NCI-H345 (cell line): ENCODE measurements around the gene DES.

Source experiments
- DNase-seq: peaks from one replicate; lab custom pipeline; 2025; lab: John Stamatoyannopoulos, UW

DES gene

DNA sequence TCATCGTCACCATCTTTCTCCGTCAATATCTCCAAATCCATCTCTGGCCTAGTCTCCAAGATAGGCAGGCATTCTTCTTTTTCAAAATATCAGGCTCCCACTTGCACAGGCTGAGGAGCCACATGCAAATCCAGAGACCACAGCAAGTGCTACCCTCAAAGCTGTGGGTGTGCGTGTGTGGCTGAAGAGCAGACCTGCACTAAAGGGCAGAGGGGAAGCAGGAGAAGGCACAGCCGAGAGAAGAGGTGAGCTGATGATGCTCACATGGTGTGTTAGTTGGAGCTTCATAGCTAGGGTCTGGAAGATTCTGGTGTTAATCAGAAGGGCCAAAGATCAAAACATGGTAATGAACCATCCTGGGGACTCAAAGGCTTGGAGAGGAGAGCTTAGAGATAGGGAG, 20.3 kb downstream of the DES start:
- no peak for DNase-seq

DNA sequence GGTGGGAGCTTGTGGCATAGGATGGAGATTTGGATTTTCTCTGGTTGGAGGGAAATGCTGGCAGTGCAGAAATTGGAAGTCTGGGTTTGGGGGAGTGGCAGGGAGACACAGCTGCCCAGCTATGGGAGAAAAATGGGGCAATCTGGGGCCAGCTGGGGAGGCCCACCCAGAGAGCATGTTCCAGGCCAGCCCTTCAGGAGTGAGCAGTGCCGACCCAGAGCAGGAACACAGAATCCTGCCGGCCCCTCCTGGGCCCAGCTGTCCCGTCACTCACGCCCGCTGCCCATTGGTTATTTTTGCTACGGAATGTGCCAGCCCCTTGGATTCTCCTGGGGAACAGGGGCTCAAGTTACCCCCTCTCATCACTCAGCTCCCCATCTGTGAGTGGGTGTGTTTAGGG, 21.3 kb downstream of the DES start:
- no peak for DNase-seq

DNA sequence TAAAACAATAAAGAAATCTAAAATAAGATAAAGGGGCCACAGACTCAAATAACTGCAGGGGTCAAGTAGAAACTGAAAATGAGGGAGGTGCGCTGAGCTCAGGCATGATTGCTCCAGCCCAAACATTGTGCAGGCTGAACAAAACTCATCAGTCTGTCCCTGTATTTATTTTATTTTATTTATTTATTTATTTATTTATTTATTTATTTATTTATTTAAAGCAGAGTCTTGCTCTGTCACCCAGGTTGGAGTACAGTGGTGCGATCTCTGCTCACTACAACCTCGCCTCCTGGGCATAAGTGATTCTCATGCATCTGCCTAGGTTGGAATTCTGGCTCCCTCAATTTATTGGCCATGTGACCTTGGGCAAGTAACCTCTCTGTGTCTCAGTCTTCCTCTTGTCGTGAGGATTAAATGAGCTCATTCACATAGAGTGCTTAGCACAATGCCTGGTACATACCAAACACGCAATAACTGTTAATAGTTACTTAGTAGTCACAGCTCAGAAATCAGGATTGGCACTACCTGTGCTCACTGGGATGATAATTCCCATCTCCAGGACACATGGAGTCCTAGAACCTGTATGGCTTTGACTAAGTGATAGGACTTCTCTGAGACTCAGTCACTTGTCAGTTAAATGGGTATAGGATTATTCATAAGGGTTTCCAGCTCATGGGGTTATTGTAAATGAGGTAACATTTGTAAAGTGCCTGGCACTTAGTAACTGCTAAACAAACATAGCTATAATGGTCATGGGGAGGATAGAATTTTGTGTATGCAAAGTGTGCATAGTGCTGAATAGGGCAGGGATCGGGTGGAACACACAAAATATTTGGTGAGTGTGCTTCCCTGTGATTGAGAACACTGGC, 22.4 kb downstream of the DES start:
- DNase-seq = no peak

DNA sequence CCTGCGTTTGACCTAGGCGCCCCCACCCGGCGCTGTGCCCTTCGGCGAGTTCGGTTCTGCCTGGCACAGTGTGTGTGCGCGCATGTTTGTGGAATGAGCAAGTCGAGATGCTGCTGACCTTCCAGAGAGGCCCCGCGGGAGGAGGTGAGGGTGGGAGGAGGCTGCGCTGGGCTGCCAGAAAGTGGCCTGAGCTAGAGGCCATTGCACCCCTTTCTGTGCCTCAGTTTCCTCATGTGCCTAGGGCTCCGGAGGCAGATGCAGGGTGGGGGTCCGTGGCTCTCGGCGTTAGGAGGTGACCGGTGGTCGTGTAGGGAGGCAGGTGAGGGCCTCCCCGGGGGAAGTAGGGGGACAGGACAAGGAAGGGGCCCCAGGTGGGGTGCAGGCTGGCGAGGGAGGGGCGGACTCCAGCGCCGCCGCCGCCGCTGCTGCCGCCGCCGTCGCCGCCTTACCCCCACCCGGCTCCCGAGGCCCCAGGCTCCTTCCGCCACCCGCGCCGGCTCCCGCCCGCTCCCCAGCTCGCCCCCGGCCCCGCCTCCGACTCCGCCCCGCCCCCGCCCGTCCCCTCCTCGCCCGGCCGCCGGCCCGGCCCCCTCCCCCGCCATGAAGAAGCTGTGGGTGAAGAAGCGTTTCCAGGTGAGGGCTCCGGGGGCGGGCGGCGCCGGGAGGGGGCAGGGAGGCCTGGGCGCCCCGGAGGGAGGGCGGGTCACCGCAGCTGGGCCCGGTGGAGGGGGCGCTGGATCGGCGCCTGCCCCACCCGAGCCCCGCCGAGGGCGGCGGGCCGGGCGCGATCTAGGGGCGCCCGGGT, 23.5 kb downstream of the DES start:
- peak; percentile 58 for DNase-seq

DNA sequence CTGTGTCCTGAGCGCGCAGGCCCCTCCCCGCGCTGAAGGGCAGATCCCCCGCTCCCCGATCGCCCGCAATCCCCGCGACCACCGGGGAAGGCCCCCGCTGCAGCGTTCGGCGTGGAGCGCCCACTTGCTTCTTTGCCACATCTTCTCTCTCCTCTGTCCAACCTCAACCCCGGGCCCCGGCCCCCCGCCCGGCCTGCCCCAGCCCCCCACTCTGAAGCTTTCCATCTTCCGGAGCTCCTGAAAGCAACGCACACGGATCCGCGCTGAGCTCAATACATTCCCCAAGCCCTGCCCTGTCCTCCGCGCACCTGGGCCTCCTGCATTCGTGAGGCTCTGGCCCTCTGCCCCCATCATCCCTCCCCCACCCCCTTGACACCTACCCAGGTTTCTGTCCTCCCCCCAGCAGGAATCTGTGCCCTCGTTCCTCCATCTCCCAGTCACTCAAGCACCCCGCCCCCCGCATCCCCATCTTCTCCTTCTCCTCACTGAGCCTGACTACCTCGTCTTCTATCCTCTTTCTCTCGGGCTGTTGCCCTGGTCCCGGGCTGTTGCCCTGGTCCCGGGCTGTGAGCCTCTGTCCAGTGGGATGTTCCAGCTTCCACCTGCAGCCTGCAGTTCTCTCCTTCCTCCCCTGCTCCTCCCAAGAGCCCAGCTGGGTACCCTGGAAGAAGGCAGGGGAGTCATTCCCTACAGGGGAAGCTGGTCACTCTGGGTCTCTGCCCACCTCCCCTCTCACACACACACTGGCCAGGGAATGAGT, 24.3 kb downstream of the DES start:
- peak; percentile 11 for DNase-seq

DNA sequence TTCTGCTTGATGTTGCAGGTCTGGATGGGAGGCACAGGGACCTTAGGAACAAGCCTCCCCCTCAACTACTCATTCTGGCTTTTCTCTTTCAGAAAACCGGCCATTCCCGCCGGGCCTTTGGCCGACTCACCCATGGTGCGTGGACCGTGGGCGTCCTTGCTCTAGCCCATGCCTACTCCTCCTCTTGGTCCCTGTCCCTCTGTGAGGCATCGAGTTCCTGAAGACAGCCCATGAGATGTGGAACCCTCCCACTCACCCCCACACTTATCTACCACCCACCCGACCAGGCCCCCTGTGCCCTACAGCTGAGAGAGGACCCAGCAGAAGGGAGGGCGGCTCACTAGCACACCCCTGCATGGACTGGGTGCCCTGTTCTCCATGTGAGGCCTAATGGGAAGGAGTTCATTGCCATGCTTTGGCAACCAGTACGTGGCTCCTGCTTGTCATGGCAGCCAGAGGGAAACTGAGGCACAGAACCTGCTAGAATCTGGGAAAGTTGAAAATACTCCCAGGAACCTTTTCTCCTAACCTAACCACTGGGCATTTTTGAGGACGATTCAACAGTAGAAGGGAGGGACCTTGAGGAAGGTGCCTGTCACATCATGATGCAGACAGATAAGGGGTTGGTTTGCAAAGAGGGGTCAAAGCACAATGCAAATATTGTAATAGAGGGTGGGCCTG, 25.0 kb downstream of the DES start:
- DNase-seq = no peak

DNA sequence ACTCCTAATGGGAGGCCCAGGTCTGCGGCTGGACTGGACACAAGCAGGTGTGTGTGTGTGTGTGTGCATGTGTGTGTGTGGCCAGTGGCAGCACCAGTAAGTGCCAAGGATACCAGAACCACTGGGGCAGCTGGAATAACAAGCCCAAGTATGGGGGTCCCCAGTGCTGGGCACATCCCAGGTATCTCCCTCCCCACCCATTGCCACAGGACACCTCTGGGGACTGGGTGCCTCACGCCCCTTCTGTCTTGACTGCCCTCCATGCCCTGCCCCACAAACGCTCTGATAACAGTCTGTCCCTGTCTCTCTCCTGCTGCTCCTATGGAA, 25.5 kb downstream of the DES start:
- DNase-seq = no peak

DNA sequence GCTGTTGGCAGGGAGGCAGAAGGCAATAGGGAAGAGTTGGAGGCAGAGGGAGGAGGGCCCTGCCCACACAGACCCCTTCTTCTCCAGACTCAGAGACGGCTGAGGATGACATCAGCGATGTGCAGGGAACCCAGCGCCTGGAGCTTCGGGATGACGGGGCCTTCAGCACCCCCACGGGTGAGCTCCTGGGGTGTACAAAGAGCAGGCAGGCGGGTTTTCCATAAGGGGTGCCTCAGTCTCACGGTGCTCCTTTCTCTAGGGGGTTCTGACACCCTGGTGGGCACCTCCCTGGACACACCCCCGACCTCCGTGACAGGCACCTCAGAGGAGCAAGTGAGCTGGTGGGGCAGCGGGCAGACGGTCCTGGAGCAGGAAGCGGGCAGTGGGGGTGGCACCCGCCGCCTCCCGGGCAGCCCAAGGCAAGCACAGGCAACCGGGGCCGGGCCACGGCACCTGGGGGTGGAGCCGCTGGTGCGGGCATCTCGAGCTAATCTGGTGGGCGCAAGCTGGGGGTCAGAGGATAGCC, 26.5 kb downstream of the DES start:
- DNase-seq = no peak

DNA sequence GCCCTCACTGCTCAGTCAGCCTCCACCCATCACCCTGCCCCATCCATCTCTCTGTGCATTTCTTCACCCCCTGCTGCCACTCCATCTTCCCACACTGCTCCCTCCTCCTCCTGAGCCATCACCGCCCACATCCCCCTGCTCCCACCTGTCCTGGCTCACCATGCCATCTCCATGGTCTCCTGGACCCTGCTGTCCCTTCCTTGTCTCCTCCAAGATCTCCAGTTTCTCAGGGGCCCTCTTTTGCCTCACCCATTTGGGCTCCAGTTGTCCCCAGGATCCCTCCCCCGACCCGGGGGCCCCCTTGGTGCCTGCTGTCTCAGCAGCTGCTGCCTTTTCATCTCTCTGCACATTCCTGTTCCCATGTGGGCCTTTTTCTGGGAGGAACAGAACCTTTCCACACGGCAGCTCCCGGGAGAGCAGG, 27.1 kb downstream of the DES start:
- DNase-seq = no peak

DNA sequence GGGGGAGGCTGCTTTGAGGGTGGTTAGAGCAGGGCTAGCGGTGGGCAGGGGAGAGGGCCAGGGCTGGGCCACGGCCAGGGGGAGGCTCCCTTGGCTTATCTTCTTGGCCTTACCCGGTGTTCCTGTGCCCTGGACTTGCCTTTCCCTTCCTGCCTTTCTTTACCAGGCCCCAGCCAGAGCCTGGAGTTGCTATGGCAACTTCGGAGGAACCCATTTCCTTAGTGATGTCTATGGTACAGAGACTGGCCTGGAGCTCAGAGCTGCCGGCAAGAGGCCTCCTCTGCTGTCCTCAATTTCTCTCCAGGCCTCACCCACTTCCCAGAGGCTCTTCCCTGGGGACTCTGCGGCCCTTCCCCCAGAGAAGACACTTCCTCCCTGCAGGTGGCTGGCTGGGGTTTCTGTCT, 27.9 kb downstream of the DES start:
- DNase-seq = peak; percentile 7

DNA sequence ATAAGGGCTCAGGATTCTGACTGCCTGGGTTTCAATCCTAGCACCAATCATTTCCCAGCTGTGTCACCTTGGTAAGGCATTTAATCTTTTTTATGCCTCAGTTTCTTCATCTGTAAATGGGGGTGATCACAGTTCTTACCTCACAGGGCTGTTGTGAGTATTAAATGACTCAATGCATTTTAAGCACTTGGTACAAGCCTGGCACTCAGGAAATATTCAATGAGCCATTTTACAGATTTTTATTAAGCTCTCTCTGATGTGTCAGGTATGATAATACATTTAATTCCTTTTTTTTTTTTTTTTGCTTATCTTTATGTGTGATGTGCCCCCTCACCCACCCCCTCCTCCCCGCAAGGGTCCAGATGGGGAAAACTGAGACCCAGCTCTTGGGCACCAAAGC, 28.5 kb downstream of the DES start:
- DNase-seq = no peak

DNA sequence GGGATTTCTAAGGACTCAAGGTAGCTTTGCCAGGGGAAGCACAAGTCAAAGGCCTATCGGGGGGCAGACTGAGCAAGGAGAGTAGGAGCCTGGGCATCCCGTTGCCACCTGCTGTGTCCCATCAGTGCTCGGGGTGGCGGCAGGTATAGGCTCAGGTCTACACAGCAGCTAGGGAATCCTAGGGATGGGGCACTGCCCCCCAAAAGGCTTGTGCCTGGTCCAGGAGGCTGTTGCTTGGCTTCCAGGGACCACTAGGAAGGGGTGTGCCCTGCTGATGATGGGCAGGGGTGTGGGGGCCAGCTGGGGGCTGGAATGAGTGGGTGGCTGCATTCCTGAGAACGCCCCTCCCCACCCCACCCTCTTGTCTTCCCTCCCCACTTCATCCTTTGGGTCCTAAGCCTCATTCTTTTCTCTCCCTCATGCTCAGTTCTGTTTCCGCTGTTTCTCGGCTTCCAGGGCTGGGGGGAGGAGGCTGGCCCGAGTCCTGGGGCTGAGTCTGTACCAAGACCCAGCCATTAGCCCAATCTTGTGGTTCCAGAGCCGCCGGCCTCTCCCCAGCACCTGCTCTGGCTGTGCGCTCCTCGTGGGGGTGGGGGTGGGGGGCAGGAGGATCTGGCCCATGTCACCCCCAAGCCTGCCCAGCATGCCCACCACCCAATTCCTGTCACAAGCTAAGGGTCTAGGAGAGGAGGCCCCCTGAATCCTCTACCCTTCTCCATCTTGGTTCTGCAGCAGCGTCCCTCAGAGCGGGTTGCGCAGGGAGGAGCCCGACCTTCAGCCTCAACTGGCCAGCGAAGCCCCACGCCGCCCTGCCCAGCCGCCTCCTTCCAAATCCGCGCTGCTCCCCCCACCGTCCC, 29.3 kb downstream of the DES start:
- no peak for DNase-seq

DNA sequence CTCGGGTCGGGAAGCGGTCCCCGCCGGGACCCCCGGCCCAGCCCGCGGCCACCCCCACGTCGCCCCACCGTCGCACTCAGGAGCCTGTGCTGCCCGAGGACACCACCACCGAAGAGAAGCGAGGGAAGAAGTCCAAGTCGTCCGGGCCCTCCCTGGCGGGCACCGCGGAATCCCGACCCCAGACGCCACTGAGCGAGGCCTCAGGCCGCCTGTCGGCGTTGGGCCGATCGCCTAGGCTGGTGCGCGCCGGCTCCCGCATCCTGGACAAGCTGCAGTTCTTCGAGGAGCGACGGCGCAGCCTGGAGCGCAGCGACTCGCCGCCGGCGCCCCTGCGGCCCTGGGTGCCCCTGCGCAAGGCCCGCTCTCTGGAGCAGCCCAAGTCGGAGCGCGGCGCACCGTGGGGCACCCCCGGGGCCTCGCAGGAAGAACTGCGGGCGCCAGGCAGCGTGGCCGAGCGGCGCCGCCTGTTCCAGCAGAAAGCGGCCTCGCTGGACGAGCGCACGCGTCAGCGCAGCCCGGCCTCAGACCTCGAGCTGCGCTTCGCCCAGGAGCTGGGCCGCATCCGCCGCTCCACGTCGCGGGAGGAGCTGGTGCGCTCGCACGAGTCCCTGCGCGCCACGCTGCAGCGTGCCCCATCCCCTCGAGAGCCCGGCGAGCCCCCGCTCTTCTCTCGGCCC, 30.1 kb downstream of the DES start:
- no peak for DNase-seq

DNA sequence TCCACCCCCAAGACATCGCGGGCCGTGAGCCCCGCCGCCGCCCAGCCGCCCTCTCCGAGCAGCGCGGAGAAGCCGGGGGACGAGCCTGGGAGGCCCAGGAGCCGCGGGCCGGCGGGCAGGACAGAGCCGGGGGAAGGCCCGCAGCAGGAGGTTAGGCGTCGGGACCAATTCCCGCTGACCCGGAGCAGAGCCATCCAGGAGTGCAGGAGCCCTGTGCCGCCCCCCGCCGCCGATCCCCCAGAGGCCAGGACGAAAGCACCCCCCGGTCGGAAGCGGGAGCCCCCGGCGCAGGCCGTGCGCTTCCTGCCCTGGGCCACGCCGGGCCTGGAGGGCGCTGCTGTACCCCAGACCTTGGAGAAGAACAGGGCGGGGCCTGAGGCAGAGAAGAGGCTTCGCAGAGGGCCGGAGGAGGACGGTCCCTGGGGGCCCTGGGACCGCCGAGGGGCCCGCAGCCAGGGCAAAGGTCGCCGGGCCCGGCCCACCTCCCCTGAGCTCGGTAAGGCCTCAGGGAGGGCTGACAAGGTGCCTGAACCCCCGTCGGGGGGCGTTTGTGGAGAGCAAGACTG, 30.7 kb downstream of the DES start:
- no peak for DNase-seq

DNA sequence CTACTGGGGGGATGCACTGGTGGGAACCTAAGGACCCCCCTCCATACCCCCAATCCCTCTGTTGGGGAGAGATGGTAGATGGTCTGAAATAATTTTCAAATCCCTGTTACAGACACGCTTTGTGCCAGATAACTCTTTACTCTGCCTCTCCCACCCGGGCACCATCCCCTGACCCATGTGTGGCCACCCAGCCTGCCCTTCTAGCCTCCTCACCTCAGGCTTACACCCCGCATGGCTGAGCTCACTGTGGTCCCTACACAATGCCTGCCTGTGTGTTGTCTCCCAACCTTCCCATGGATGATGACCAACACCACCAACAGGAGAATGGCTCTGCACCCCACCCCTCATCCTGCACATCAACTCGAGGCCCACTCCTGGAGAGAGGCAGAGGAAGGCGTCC, 31.4 kb downstream of the DES start:
- DNase-seq = no peak

DNA sequence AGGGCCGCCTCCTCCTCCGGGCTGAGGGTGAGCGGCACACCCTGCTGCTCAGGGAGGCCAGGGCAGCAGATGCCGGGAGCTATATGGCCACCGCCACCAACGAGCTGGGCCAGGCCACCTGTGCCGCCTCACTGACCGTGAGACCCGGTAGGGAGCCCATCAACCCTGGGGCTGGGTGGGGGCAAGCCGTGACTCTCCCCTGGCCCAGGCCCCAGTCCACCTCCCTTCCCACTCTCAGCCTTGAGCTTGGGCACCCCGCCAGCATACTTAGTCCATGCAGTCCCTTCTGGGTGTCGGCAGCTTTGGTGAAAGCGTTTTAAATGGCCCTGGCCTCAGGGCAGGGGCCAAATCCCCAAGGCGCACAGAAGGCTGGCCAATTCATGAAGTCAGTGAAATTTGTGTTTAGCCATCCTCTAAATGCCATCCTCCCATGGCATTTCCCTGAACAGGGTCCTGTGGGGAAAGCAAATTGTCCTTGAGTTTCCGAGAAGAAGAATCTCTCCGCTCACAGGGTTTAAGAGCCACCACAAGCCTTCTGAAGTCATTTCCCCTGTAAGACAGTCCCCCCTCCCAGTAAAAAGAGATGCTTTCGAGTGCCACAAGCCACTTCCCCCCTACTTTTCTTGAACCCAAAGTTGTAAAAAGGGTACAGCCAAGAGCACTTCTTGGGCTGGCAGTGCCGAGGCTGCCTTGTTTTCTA, 33.6 kb downstream of the DES start:
- no peak for DNase-seq

DNA sequence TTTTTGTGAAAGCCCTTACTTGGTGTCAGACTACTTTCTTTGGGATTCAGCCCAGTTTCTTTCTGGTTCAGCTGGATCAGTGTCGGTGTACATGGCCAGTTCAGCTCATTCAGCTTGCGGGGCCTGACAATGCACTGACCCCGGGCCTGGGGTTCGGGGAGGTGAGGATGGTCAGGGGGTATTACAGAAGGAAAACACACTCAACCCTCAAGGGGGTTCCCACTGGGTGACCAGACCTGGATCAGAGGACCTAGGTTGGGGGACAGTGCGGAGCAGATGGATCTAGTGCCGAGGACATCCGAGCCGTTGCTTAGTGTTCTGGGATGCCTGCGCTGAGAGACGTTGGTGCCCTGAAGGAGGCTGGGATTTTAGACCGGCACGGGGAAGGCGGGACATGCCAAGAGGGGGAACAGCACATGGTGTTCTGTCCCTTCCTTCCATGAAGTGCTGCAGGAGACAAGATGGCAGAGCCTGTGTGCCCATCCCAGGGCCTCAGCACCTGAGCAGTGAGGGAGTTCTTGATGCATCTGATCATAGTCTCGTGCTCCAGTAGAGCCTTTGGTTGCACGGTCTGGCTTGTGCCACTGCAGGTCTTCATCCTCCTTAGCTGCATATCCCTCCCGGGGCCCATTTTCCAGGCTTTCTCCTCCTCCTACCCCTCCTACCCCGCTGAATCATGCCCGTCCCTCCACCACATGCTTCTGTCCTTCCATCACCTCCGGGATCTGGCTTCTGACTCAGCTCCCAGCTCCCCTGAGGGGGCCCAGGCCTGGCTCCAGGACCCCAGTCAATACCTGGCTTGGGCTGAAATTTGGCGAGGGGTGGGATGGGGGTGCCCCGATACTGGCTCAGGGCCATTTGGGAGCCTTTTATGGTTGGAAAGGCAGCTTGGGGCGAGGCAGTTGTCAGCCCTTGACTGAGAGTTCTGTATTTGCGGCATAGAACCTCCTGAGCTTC, 34.5 kb downstream of the DES start:
- DNase-seq = no peak
